K562 (cell line): Measurements from ENCODE around the gene SLC6A16. TPM values are rescaled to one million over a fixed set of nuclear protein-coding genes. Genes with fewer than 3 reads are reported as not detected.

Experiments
- CREM ChIP-seq: IDR thresholded peaks from 2 replicates; pipeline ENCODE4 v1.6.1; 2014; ENCODE audit warnings: antibody characterized with exemption, low read depth
- HCFC1 ChIP-seq: IDR thresholded peaks from 2 replicates; pipeline ENCODE4 v1.6.1; 2012; ENCODE audit warnings: low read depth, low read length, improper control_type of control experiment
- HDAC3 ChIP-seq: fragments of 450-650 bp; IDR thresholded peaks from 2 replicates; pipeline ENCODE4 v1.6.1; 2018; ENCODE audit warnings: borderline replicate concordance, mild to moderate bottlenecking, moderate library complexity; ENCODE audit not compliant: partially characterized antibody
- HMGXB4 ChIP-seq: sonication (generic); formaldehyde crosslinking; IDR thresholded peaks from 2 replicates; pipeline ENCODE4 v1.8.1; 2023; ENCODE audit warnings: mild to moderate bottlenecking, missing genetic modification reagents
- MAZ ChIP-seq, 2 experiments: fragments of 450-650 bp in 1 of 2; sonication (generic) in 1 of 2; formaldehyde crosslinking; IDR thresholded peaks in 1 of 2; conservative IDR thresholded peaks in 1 of 2; 2 replicates each; pipeline versions ENCODE4 v1.4.0 to v1.5.0; 2020; ENCODE audit warnings: mild to moderate bottlenecking in 1 of 2, missing genetic modification reagents in 1 of 2
- NCOA6 ChIP-seq: fragments of 450-650 bp; IDR thresholded peaks from 2 replicates; pipeline ENCODE4 v1.6.1; 2017; ENCODE audit warnings: mild to moderate bottlenecking
- NFATC3 ChIP-seq: fragments of 450-650 bp; IDR thresholded peaks from 2 replicates; pipeline ENCODE4 v1.6.1; 2017; ENCODE audit warnings: mild to moderate bottlenecking
- PHF21A ChIP-seq: fragments of 450-650 bp; IDR thresholded peaks from 2 replicates; pipeline ENCODE4 v1.6.1; 2017; ENCODE audit warnings: low read depth, borderline replicate concordance
- PYGO2 ChIP-seq: fragments of 450-650 bp; IDR thresholded peaks from 2 replicates; pipeline ENCODE4 v1.6.1; 2016; ENCODE audit warnings: mild to moderate bottlenecking, missing genetic modification characterization, moderate library complexity, missing compliant biosample characterization
- RBFOX2 ChIP-seq: fragments of 200-400 bp; formaldehyde crosslinking; IDR thresholded peaks from 2 replicates; pipeline ENCODE4 v1.6.1; 2017; ENCODE audit warnings: low read depth, mild to moderate bottlenecking, low read length, moderate library complexity
- ZC3H8 ChIP-seq: fragments of 450-650 bp; IDR thresholded peaks from 2 replicates; pipeline ENCODE4 v1.6.1; 2017
- ZNF224 ChIP-seq: sonication (generic); formaldehyde crosslinking; IDR thresholded peaks from 2 replicates; pipeline ENCODE4 v1.8.0; 2022; ENCODE audit warnings: mild to moderate bottlenecking, missing genetic modification reagents
- ZNF24 ChIP-seq: fragments of 450-650 bp; IDR thresholded peaks from 2 replicates; pipeline ENCODE4 v1.6.1; 2016
- ZNF41 ChIP-seq: fragments of 250-450 bp; sonication (Bioruptor Pico); conservative IDR thresholded peaks from 2 replicates; pipeline ENCODE4 v1.4.0; 2020; ENCODE audit warnings: mild to moderate bottlenecking
- ZNF512 ChIP-seq: IDR thresholded peaks from 2 replicates; pipeline ENCODE4 v1.6.1; 2016; ENCODE audit warnings: missing genetic modification characterization, missing compliant biosample characterization
- polyA plus RNA-seq, 8 experiments: library from polyadenylated mRNA; depleted of rRNA in 4 of 8; stranded (reverse) in 5 of 8; unstranded in 3 of 8; fragments of >200 nt; fragmentation: Nextera tagmentation in 2 of 8; fragmentation: Illumina TruSeq in 1 of 8; extraction: Ambion mirVana in 2 of 8; extraction: Trizol in 1 of 8; gene quantifications; 2 replicates each; pipeline versions ENCODE4 v1.2.1 to v1.2.3, GENCODE V29; 2011 to 2014; ENCODE audit warnings: inconsistent platforms in 1 of 8, missing spikeins in 1 of 8
- total RNA-seq, 7 experiments: library from RNA; depleted of rRNA in 6 of 7; stranded (reverse); fragments of >200 nt in 6 of 7; fragmentation: Illumina TruSeq in 2 of 7; extraction: Trizol in 2 of 7; gene quantifications; 2 replicates each; pipeline versions ENCODE4 v1.2.1 to v1.2.3, GENCODE V29; 2011 to 2021; ENCODE audit warnings: low replicate concordance in 1 of 7
- TF ChIP-seq, protein P1 (sequence below): fragments of 450-650 bp; IDR thresholded peaks from 2 replicates; pipeline ENCODE4 v1.7.0; 2016; ENCODE audit warnings: borderline replicate concordance
- TF ChIP-seq, protein P2 (sequence below): sonication (generic); formaldehyde crosslinking; IDR thresholded peaks from 2 replicates; pipeline ENCODE4 v1.8.0; 2022; ENCODE audit warnings: mild to moderate bottlenecking, missing genetic modification reagents
- TF ChIP-seq, protein P3 (sequence below), 2 experiments: fragments of 450-650 bp; conservative IDR thresholded peaks; 2 replicates each; pipeline ENCODE4 v1.6.1; 2017; ENCODE audit warnings: mild to moderate bottlenecking in 2 of 2, moderate library complexity in 2 of 2

Gene SLC6A16
- total and polyA plus RNA-seq, 9 of the 15 experiments (the other 6 are each of a cell fraction or from before 2014, with no cell fraction given) = 0.05 to 0.95 (median 0.36) TPM

- TF ChIP-seq HCFC1 = no peak
- TF ChIP-seq ZNF224 (CRISPR knock-in tag) = no peak
- TF ChIP-seq ZC3H8 = no peak
- TF ChIP-seq, protein P1, sequence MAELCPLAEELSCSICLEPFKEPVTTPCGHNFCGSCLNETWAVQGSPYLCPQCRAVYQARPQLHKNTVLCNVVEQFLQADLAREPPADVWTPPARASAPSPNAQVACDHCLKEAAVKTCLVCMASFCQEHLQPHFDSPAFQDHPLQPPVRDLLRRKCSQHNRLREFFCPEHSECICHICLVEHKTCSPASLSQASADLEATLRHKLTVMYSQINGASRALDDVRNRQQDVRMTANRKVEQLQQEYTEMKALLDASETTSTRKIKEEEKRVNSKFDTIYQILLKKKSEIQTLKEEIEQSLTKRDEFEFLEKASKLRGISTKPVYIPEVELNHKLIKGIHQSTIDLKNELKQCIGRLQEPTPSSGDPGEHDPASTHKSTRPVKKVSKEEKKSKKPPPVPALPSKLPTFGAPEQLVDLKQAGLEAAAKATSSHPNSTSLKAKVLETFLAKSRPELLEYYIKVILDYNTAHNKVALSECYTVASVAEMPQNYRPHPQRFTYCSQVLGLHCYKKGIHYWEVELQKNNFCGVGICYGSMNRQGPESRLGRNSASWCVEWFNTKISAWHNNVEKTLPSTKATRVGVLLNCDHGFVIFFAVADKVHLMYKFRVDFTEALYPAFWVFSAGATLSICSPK = no peak
- TF ChIP-seq, protein P2, sequence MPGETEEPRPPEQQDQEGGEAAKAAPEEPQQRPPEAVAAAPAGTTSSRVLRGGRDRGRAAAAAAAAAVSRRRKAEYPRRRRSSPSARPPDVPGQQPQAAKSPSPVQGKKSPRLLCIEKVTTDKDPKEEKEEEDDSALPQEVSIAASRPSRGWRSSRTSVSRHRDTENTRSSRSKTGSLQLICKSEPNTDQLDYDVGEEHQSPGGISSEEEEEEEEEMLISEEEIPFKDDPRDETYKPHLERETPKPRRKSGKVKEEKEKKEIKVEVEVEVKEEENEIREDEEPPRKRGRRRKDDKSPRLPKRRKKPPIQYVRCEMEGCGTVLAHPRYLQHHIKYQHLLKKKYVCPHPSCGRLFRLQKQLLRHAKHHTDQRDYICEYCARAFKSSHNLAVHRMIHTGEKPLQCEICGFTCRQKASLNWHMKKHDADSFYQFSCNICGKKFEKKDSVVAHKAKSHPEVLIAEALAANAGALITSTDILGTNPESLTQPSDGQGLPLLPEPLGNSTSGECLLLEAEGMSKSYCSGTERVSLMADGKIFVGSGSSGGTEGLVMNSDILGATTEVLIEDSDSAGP (CRISPR knock-in tag) = no peak
- TF ChIP-seq, protein P3, sequence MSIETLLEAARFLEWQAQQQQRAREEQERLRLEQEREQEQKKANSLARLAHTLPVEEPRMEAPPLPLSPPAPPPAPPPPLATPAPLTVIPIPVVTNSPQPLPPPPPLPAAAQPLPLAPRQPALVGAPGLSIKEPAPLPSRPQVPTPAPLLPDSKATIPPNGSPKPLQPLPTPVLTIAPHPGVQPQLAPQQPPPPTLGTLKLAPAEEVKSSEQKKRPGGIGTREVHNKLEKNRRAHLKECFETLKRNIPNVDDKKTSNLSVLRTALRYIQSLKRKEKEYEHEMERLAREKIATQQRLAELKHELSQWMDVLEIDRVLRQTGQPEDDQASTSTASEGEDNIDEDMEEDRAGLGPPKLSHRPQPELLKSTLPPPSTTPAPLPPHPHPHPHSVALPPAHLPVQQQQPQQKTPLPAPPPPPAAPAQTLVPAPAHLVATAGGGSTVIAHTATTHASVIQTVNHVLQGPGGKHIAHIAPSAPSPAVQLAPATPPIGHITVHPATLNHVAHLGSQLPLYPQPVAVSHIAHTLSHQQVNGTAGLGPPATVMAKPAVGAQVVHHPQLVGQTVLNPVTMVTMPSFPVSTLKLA (conservative IDR thresholded peaks at IDR 0.05) = no peak; a peak in 1 of 4 replicates
- TF ChIP-seq ZNF512 (tag) = no peak
- TF ChIP-seq HDAC3 = no peak
- TF ChIP-seq RBFOX2 = no peak
- TF ChIP-seq ZNF24 = no peak
- no peak for TF ChIP-seq HMGXB4 (CRISPR knock-in tag)
- no peak for TF ChIP-seq PYGO2 (tag)
- TF ChIP-seq NCOA6 = no peak
- no peak for TF ChIP-seq ZNF41 (CRISPR knock-in tag)
- no peak for TF ChIP-seq CREM
- TF ChIP-seq MAZ (CRISPR knock-in tag; conservative IDR thresholded peaks at IDR 0.05 in 1 of 2, IDR thresholded peaks at IDR 0.05 in 1 of 2) = peak in 1 of 2 experiments; percentile 21; a peak in 1 of 4 replicates
- no peak for TF ChIP-seq PHF21A
- TF ChIP-seq NFATC3 = no peak
These were observed 36.6 kb upstream of the SLC6A16 start (continued) for GRCh38 chr19:49361438-49362047.
